H4 (cell line): ENCODE results near the gene DAB2IP. TPM values are rescaled to one million over a fixed set of nuclear protein-coding genes. Genes with fewer than 3 reads are reported as not detected.

Experiments used
- DNase-seq: peaks from one replicate; pipeline ENCODE4 v3.0.0-alpha.2; 2015; ENCODE audit warnings: low spot score
- total RNA-seq: library from RNA; depleted of rRNA; stranded (reverse); fragments of >200 nt; shearing (Covaris generic); gene quantifications from 2 replicates; pipeline ENCODE4 v1.2.3, GENCODE V29; 2014

DAB2IP gene
- total RNA-seq, 1 experiment from 2014 or later, result 8.4 TPM

GRCh38 chr9:121703014-121703734, 51.7 kb downstream of the DAB2IP start:
- no peak for DNase-seq

- DNase-seq, result no peak
Observed at GRCh38 chr9:121704281-121704680, 52.8 kb downstream of the DAB2IP start.

- DNase-seq, result no peak
Observed at GRCh38 chr9:121706149-121706750, 54.8 kb downstream of the DAB2IP start.

- no peak for DNase-seq
Observed at GRCh38 chr9:121707477-121708424, 56.3 kb downstream of the DAB2IP start.

- DNase-seq, result no peak
Observed at GRCh38 chr9:121708768-121709488, 57.5 kb downstream of the DAB2IP start.

- no peak for DNase-seq
Observed at GRCh38 chr9:121709798-121710197, 58.4 kb downstream of the DAB2IP start.

GRCh38 chr9:121711281-121711680, 59.8 kb downstream of the DAB2IP start:
- DNase-seq, result no peak

- no peak for DNase-seq
Observed at GRCh38 chr9:121711797-121712196, 60.4 kb downstream of the DAB2IP start.

- DNase-seq, result no peak
Observed at GRCh38 chr9:121713400-121714070, 62.1 kb downstream of the DAB2IP start.

GRCh38 chr9:121714075-121714705, 62.8 kb downstream of the DAB2IP start:
- no peak for DNase-seq

- DNase-seq, result no peak
Observed at GRCh38 chr9:121714873-121715272, 63.4 kb downstream of the DAB2IP start.

- no peak for DNase-seq
Observed at GRCh38 chr9:121717141-121717991, 65.9 kb downstream of the DAB2IP start.

- no peak for DNase-seq
Observed at GRCh38 chr9:121718084-121718483, 66.7 kb downstream of the DAB2IP start.

GRCh38 chr9:121718501-121718900, 67.1 kb downstream of the DAB2IP start:
- DNase-seq, result no peak

GRCh38 chr9:121720311-121721057, 69.0 kb downstream of the DAB2IP start:
- DNase-seq, result no peak

- no peak for DNase-seq
Observed at GRCh38 chr9:121721058-121721350, 69.6 kb downstream of the DAB2IP start.

GRCh38 chr9:121721770-121722169, 70.3 kb downstream of the DAB2IP start:
- no peak for DNase-seq

- peak; percentile 45 for DNase-seq
Observed at GRCh38 chr9:121725008-121725775, 73.8 kb downstream of the DAB2IP start.
